22Rv1 (cell line): ENCODE measurements around the gene GAS7.

Experiments used
- H3K27ac ChIP-seq: fragments of 450-650 bp; 2 replicates; pipeline ENCODE4 v1.5.1; 2017
- CTCF ChIP-seq: fragments of 450-650 bp; IDR thresholded peaks from 2 replicates; pipeline ENCODE4 v1.5.1; 2017; ENCODE audit warnings: mild to moderate bottlenecking
- ZFX ChIP-seq: fragments of 450-650 bp; IDR thresholded peaks from 2 replicates; pipeline ENCODE4 v1.6.1; 2017; ENCODE audit warnings: antibody characterized with exemption, borderline replicate concordance

GAS7 gene

GRCh38 chr17:9987779-9988585 lies 210.4 kb downstream of the GAS7 start:
- TF ChIP-seq CTCF (peak; percentile 91), ZFX (no peak)
- no peak overlapping the region for H3K27ac ChIP-seq

- no peak overlapping the region for H3K27ac ChIP-seq
- TF ChIP-seq ZFX = no peak
- TF ChIP-seq CTCF = no peak
Measured at GRCh38 chr17:9986754-9987382, 211.5 kb downstream of the GAS7 start.

GRCh38 chr17:9985646-9986045 lies 212.8 kb downstream of the GAS7 start:
- no peak overlapping the region for H3K27ac ChIP-seq
- TF ChIP-seq CTCF (no peak), ZFX (no peak)

- H3K27ac ChIP-seq = no peak overlapping the region
- TF ChIP-seq CTCF = no peak
- no peak for TF ChIP-seq ZFX
Measured at GRCh38 chr17:9984768-9985167, 213.6 kb downstream of the GAS7 start.

- no peak overlapping the region for H3K27ac ChIP-seq
- TF ChIP-seq ZFX = no peak
- TF ChIP-seq CTCF = peak; percentile 19; the same call in 1 of the 2 replicates
Measured at GRCh38 chr17:9982159-9982558, 216.2 kb downstream of the GAS7 start.

- no peak overlapping the region for H3K27ac ChIP-seq
- TF ChIP-seq CTCF = no peak
- TF ChIP-seq ZFX = no peak
Measured at GRCh38 chr17:9981344-9981915, 217.0 kb downstream of the GAS7 start.

- H3K27ac ChIP-seq = no peak overlapping the region
- TF ChIP-seq CTCF (no peak), ZFX (no peak)
Measured at GRCh38 chr17:9979463-9979995, 218.9 kb downstream of the GAS7 start.
